Osteoblast (primary cell): ENCODE measurements around the gene SLC25A36. TPM values are rescaled to one million over a fixed set of nuclear protein-coding genes. Genes with fewer than 3 reads are reported as not detected.

Source experiments
- DNase-seq: peaks from one replicate; pipeline ENCODE4 v3.0.0; 2011; ENCODE audit warnings: low spot score, mixed read lengths; ENCODE audit not compliant: insufficient read length; ENCODE audit errors: missing footprints
- H2AFZ ChIP-seq: 2 replicates; pipeline ENCODE4 v1.6.0; 2011; ENCODE audit warnings: mild to moderate bottlenecking, low read length
- H3K27ac ChIP-seq: 2 replicates; pipeline ENCODE4 v1.5.1; 2011; ENCODE audit warnings: mild to moderate bottlenecking, low read depth, low read length, moderate library complexity
- H3K27me3 ChIP-seq: 2 replicates; pipeline ENCODE4 v1.6.0; 2012; ENCODE audit warnings: mild to moderate bottlenecking, control low read depth, inconsistent platforms, low read length, moderate library complexity; ENCODE audit not compliant: insufficient read depth
- H3K36me3 ChIP-seq: 2 replicates; pipeline ENCODE4 v1.5.1; 2011; ENCODE audit warnings: mild to moderate bottlenecking, low read length, control low read depth, moderate library complexity; ENCODE audit not compliant: insufficient read depth
- H3K4me1 ChIP-seq: 2 replicates; pipeline ENCODE4 v1.5.1; 2011; ENCODE audit warnings: mild to moderate bottlenecking, low read length, control low read depth, moderate library complexity; ENCODE audit not compliant: insufficient read depth
- H3K4me2 ChIP-seq: 2 replicates; pipeline ENCODE4 v1.6.0; 2011; ENCODE audit warnings: mild to moderate bottlenecking, low read length; ENCODE audit not compliant: insufficient read depth
- H3K4me3 ChIP-seq: fragments of 200-600 bp; sonication (generic); 3 replicates; pipeline ENCODE4 v1.5.1; 2012; ENCODE audit warnings: mild to moderate bottlenecking, low read length, inconsistent platforms; ENCODE audit not compliant: insufficient read depth
- H3K79me2 ChIP-seq: 2 replicates; pipeline ENCODE4 v1.6.0; 2012; ENCODE audit warnings: mild to moderate bottlenecking, low read length, control low read depth, inconsistent platforms; ENCODE audit not compliant: insufficient read depth
- H3K9me3 ChIP-seq: 2 replicates; pipeline ENCODE4 v1.5.1; 2011; ENCODE audit warnings: low read depth, low read length, control low read depth
- H4K20me1 ChIP-seq: 2 replicates; pipeline ENCODE4 v1.6.0; 2012; ENCODE audit warnings: mild to moderate bottlenecking, low read length, control low read depth; ENCODE audit not compliant: insufficient read depth
- CTCF ChIP-seq: IDR thresholded peaks from 2 replicates; pipeline ENCODE4 v1.5.1; 2011; ENCODE audit warnings: mild to moderate bottlenecking, low read depth, low read length, moderate library complexity; ENCODE audit errors: extremely low read depth
- total RNA-seq: library from RNA; depleted of rRNA; stranded (reverse); fragments of >200 nt; gene quantifications from 2 replicates; pipeline ENCODE4 v1.2.3, GENCODE V29; 2012

SLC25A36 gene
- total RNA-seq: 97.4 and 108 TPM in 2 replicates

GRCh38 chr3:140941434-140942220, at the start of gene SLC25A36:
Gene SLC25A36, plus strand, starts transcription at chr3:140941836. Its CDS starts 219 bp downstream, at chr3:140942055.
- Histone ChIP-seq H3K9me3 (no peaks in the 10 kb centered on the region), H3K79me2 (peaks cover 45% of the 10 kb centered on the region), H3K27ac (peak within 1 kb of the TSS; percentile 92), H2AFZ (peak within 1 kb of the TSS; percentile 96), H3K4me2 (peak within 1 kb of the TSS; percentile 92), H4K20me1 (peaks cover 23% of the 10 kb centered on the region), H3K27me3 (no peaks in the 10 kb centered on the region), H3K36me3 (no peaks in the 10 kb centered on the region), H3K4me1 (peaks cover 17% of the 10 kb centered on the region), H3K4me3 (peak within 1 kb of the TSS; percentile 93)
- peak; percentile 97 for DNase-seq
- TF ChIP-seq CTCF: no peak

GRCh38 chr3:140896997-140897396, 44.6 kb upstream of the SLC25A36 start:
- Histone ChIP-seq H4K20me1 (no peaks in the 10 kb centered on the region), H3K4me3 (no peak overlapping the region), H3K79me2 (no peaks in the 10 kb centered on the region), H3K4me2 (no peak overlapping the region), H2AFZ (no peak overlapping the region), H3K27ac (no peak overlapping the region), H3K27me3 (peaks cover 11% of the 10 kb centered on the region), H3K9me3 (no peaks in the 10 kb centered on the region), H3K4me1 (peaks cover 7% of the 10 kb centered on the region), H3K36me3 (no peaks in the 10 kb centered on the region)
- no peak for DNase-seq
- no peak for TF ChIP-seq CTCF

GRCh38 chr3:140898340-140899180, 43.1 kb upstream of the SLC25A36 start:
- H3K9me3 ChIP-seq: no peaks in the 10 kb centered on the region
- H2AFZ ChIP-seq: peak overlapping the region; percentile 32
- H3K27me3 ChIP-seq: peaks cover 11% of the 10 kb centered on the region
- peaks cover 7% of the 10 kb centered on the region for H3K4me1 ChIP-seq
- no peaks in the 10 kb centered on the region for H3K79me2 ChIP-seq
- peak; percentile 77 for DNase-seq
- no peaks in the 10 kb centered on the region for H4K20me1 ChIP-seq
- H3K36me3 ChIP-seq: no peaks in the 10 kb centered on the region
- peak; percentile 71 for TF ChIP-seq CTCF
- H3K4me2 ChIP-seq: peak overlapping the region; percentile 36
- H3K27ac ChIP-seq: peak overlapping the region; percentile 13
- no peak overlapping the region for H3K4me3 ChIP-seq

GRCh38 chr3:140899363-140899762, 42.3 kb upstream of the SLC25A36 start:
- Histone ChIP-seq H3K36me3 (no peaks in the 10 kb centered on the region), H3K4me3 (no peak overlapping the region)
- no peak for TF ChIP-seq CTCF

More at GRCh38 chr3:140899363-140899762, 42.3 kb upstream of the SLC25A36 start:
- Histone ChIP-seq H3K4me2 (no peak overlapping the region), H3K27ac (no peak overlapping the region), H3K4me1 (peaks cover 7% of the 10 kb centered on the region), H3K9me3 (no peaks in the 10 kb centered on the region), H3K27me3 (peaks cover 9% of the 10 kb centered on the region), H3K79me2 (no peaks in the 10 kb centered on the region), H2AFZ (no peak overlapping the region), H4K20me1 (no peaks in the 10 kb centered on the region)
- DNase-seq: no peak
